DMS153 (cell line): Measurements from ENCODE around the gene DNAJA4.

ENCODE experiments used
- DNase-seq: peaks from one replicate; lab custom pipeline; 2025; lab: John Stamatoyannopoulos, UW

Gene DNAJA4

DNA sequence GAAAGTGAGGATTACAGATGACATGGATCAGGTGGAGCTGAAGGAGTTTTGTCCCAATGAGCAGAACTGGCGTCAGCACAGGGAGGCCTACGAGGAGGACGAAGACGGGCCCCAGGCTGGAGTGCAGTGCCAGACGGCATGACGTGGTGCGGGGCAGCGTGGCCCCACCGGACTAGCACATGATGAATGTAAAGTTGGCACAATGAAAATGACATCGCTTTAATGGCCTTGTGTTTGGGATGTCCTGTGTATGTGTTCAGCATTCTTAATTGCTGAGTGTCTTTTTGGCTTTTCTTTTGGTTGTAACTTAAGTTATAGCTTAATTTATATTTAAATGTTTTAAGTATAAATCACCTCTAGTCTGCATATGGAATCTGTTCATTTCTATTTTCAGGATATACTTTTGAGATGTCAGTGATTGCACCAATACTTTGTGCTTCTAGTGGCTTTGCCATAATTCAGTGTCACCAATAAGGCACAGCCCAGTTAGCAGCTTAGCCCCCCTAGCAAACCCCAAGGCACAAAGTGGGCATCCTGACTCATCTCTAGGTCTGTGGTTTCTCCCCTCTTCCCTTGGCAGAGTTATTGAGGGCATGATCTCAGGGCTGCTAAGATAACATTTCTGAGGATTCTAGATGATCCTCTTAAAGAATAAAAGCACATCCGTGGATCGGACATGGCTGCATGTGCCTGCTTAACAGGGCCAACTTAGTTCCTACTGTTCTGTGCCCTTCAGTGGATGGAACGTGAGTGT is 16.1 kb downstream of the DNAJA4 start:
- no peak for DNase-seq

DNA sequence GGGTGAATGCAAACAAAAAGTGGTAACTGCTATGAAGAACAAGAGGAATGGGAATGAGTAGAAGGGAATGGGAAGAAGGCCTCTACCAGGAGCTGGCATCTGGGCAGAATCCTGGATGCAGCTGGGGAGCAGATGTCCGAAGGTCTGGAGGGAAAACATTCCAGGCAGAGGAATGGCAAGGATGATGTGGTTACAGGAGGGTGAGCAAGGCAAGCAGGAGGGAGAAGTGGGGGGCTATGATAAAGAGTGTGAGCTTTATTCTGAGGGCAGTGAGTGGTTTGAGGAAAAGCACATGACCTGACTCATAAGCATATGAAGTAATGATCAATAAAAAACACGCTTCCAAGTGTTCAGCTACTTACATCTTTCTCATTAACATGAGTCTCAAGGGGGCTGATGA is 18.0 kb downstream of the DNAJA4 start:
- DNase-seq: no peak

DNA sequence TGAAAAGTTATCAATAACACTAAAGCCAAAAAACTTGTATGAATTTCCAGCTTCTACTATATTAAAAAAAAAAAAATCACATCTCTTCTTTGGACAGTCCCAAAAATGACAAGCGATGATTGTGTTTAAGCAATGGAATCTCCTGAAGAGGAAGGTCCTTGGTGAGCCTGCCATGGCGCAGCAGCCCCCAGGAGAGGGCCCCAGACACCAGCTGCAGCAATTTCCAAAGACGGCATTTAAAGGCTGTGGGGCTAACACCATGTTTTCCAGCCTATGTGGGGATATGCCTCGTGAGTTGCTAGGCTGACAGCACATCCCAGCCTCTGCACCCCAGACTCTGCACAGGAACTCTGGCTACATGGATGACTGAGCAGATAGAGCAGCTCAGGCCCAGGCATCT is 20.4 kb downstream of the DNAJA4 start:
- DNase-seq: no peak

DNA sequence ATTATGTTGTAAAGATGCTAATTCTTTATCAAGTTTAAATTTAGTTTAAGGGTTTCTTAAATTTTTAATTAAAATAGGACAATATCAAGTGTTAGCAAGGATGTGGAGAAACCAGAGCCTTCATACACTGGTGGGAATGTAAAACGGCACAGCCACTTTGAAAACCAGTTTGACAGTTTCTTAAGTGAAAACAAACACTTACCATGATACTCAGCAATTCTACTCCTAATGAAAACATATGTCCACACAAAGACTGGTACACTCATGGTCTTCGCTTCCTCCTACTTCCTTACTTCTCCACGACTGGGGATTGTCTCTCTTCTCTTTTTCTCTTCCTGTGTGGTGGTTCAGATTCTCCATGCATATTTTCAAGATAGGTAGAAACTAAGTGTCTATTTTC is 25.9 kb downstream of the DNAJA4 start:
- no peak for DNase-seq

DNA sequence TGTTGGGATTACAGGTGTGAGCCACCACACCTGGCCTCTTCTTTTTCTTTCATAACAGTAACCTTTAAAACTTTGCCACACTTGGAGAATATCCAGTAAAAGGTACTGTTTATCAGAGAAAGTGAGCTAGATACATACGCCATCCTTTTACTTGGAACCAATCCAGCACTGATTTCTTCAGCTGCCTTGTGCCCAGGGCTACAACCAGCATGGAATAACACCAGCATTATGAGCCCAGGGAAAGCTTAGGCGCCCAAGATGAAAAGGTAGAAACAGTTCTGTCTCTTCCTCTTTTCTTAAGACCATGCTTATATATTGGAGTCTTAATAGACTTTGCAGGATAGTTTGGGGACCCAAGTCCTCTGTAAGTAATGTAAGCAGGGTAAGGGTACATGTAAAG is 26.7 kb downstream of the DNAJA4 start:
- no peak for DNase-seq

DNA sequence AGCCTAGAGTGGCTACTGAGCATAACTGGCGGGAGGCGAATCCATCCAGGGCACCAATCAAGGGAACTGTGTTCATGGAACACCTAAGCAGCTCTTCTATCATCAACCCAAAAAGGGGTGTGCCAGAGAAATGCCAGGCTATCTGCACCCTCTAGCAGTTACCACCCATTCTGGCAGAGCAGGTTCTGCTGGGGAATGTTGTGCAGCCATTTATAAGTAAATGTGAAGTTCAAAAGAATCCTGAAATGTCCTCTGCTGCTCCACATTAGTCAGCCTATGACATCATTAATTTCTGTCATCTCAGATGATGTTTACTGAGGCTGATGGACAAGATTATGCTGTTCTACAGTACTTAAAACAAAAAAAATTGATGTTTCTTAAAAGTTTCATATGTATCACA is 27.3 kb downstream of the DNAJA4 start:
- no peak for DNase-seq

DNA sequence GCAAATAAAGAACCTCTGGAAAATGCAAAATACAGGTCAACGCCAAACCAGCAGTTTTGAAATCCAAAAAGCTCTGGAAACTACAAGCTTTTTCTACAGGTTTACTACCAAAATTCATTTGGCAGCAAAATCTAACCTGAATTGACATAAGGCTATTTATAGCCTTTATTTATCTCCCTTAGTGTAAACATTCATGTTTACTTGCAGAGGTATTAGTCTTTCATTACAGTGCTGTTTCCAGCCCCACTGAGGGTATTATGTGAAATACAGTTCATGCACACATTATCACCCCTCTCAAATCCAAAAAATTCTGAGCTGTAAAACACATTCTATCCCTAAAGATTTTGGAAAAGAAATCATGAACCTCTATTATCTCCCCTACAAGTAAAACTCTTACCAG is 27.9 kb downstream of the DNAJA4 start:
- DNase-seq: no peak

DNA sequence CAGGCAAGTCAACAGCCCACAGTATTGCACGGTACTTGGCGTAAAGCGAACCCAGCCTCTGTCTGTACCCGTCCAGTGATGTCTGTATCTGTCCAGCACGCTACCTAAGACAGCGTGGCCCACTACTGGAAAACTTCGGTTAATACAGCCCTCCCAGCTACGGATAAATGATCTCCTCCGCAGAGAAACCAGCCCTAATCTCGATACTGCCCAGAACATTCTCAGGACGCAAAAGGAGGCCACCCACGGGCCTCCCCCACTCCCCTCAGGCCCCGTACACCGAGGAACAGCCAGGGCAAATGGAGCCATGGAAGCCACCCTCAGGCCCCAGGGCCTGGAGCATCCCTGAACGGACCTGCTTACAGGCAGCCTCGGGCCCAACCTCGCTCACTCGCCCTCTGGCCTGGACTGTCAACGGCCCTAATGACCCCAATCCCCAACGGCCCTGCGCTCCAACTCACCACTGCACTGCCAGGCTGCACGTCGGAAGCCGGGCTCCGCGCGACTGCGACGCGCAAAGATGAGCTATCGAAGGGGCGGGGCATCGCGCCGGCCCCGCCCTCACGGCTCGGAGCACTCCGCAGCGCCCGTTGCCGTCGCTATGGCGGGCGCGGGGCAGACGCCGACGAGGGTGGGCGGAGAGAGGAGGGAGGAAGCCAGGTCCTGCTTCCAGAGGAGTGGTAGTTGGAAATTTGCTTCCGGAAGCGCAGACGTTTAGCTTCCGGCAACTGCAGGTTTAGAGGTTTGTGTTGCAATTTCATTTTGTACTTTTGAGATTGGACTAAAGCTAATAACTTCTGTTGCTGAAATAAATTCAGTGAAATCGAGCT is 35.0 kb downstream of the DNAJA4 start, which contains the start of gene SKIC8:
Gene SKIC8, minus strand, starts transcription at position 509 of the 830 bp plus-strand sequence. CDS start 3,923 bp downstream, outside the sequence.
- peak; percentile 69 for DNase-seq

DNA sequence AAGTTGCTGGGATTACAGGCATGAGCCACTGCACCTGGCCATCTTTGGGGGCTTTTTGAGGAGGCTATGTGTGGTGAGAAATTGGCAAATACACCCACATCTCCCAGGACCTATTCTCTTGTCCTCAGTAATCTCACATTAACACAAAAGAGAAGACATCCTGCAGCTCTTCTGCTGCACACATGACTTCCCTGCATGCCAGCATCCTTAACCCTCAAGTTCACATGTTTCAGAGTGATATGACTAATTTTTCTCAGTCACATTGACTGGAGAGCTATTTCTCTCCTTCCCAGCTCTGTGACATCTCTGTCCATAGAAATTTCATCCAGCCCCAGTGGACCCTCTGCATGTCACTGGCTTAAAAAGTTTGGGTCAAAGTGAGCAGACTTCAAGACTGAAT is 37.0 kb downstream of the DNAJA4 start:
- DNase-seq: no peak

DNA sequence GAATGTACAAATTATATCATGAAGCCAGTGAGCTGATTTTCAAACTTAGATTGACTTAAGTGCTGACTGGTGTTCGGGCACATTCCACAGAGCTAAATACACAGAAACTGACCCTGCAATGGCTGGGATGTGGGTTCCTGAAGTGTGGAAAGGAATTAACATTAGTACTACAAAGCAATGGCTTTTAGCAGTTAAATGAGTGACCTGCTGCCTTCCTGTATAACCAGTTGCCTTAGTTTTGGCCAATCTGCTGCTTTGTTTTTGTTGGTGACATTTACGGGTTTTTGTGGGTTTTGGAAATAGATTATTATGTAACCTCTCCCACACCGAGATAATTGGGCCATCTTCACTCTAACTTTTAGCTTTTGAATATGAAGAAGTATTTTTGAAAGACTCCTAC is 37.5 kb downstream of the DNAJA4 start:
- no peak for DNase-seq

DNA sequence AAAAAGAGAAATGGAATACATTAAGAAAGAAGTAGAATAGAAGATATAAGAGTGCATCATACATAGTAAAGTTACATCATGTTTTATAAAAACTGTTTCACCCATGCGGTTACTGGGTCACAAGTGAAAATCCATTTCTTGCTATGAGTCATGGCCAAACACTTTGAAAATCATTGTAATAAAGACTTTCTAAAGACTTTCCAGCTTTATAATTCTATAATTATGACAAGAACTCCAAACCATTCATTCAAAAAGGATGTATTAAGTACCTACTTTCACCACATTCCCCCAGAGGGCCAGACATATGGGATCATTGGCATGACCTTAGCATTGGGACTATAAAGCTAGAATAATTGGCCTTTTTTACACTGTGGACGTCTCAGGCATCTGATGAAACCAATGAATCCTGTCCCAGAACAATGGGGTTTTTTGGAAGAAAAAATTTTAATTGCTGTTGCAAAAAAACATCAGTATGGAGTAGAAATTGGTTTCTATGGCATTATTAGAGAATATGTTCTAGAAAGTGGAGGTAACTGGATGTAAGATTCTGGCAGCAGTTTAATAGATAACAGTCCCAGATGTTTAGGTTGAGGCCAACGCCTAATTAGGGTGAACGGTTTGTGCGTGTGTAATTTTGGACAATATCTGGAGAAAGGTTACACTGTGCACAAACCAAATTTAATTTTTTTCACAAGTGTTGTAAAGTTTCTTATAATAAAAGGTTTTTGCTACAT is 38.4 kb downstream of the DNAJA4 start:
- no peak for DNase-seq

DNA sequence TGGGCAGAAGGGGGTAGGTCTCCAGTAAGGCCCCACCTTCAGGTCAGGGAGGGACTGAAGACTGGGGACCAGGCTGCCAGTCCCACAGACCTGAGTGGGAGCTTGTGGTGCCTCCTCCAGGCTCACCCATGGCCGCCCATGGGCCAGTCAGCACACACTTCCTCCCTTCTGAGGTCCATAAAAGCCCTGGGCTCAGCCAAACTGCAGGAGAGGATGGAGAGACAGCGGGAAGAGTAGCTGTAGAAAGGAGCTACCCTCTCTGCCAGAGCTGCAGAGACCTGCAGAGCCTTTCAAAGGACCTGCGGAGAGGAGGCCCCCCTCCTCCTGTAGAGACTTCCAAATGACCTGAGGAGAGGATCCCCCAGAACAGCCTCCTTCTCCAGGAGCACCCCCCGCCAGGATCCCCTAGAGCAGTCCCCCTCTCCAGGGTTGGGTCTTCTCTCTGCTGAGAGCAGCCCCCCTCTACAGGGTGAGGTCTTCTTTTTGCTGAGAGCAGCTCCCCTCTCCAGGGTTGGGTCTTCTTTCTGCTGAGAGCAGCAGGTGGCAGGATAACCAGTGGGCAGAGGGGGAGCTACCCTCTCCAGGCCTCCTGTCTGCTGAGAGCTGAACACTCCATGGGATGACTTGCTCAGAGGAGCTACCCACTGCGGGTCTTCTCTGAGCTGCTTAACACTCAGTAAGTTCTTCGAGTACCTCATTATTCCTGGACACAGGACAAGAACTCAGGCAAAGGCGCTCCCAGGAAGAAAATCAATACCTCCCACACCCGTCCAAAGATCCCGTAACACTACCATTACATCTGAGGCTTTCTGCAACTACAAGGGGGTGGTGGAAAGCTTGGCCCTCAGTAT is 40.1 kb downstream of the DNAJA4 start:
- no peak for DNase-seq

DNA sequence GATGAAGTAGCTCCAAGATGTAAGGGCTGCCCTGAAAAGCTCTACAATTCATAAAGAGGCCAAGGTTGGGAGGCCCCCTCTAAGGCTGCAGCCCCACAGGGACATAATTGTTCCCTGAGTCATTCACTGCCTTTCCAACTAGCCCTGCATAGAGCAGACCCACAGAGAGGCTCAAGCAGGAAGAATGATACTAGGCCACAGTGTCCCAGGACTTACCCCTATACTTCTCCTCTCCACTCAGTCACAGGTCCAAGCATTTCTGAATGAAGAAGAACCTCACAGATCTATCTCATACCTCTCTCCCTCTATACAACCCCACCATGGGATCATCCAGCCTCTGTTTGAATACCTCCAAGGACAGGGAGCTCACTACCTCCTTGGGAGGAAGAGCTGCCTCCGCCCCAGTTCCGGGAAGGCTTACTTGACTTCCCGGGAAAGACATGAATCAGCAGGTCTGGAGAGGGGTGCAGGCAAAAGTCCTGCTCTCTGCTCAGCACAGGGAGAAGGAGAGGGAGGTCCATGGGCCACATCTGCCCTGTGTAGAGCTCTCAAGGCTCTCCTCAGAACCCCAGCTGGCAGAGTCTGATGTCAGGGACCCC is 41.9 kb downstream of the DNAJA4 start:
- no peak for DNase-seq

DNA sequence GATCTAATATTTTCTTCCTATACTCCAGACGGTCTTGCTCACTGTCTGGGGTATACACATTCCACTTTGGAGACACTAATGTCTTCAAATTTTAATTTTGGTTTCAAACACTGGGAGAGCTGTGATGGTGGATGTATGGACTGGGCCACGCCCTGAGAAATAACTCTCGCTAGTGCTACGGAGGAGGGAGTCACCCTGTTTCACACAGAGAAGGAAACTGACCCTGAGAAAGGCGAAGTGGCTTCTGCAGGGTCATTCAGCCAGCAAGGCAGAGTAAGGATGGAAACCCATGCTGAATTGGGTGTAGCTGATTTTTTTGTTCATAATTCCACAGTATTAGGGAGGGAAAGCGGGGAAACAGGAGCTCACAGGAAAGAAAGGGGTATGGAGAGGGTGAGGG is 43.6 kb downstream of the DNAJA4 start:
- DNase-seq: no peak

DNA sequence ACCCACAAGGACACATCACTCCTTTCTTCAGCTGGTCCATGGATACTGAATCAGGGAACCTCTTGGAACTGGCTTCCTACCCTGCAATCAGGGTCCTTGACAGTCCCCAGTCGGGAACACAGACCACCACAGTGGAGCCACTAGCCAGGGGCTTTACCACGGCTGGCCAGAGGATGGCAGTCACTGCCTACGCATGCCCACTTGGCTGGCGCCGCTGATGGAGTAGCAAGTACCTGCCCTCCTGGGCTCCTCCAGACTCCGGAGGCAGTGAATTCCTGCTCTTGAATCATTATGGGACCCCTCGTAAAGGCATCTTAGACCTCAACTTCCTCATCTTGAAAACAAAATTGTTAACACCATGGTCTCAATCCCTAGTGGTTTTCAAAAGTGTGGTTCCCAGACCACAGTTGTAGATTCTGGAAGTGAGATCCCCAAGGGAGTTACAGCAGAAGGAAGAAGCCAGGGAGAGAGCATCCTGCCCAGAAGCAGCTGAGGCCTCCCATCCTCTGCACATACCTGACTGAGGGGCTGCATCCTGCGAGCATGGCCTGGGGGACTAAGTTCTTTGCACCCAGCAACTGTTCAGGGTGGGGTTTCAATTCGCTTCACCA is 44.2 kb downstream of the DNAJA4 start:
- DNase-seq: peak; percentile 8

DNA sequence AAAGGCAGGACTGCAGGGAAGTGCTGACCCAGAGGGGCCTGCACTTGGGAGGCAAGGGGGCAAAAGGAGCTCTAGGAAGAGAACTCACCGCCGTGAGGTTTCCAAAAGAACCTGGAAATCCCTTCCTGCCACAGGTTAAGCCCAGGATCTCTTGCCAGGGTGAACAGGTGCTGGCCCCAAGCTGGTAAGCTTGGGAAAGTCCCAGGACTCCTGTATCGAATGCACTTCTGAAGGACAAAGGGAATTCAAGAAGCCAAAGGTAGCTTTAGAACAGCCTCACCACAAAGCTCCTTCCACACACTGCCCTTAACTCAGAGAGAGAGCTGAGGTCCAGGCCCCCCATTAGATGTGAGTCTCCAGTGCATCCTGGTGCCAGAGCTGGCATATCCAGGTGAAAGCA is 46.9 kb downstream of the DNAJA4 start:
- no peak for DNase-seq

DNA sequence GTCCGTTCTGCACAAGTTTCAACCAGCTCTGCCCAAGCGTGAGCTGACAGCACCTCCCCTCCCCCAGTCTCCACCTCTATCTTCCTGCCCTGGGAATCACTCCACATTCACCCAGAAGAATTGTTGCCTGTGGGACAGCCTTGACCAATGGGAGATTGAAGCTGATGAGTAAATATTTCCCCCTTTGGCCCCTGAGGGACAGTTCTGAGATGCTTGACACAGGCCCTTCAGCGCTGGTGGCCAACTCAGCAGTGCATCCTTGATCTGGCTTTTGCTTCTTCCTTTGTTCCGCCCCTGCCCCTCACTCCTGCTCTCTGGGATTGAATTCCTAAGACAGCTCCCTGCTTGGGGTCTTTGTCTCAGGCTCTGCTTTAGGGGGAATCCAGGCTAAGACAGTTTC is 48.2 kb downstream of the DNAJA4 start:
- DNase-seq: no peak

DNA sequence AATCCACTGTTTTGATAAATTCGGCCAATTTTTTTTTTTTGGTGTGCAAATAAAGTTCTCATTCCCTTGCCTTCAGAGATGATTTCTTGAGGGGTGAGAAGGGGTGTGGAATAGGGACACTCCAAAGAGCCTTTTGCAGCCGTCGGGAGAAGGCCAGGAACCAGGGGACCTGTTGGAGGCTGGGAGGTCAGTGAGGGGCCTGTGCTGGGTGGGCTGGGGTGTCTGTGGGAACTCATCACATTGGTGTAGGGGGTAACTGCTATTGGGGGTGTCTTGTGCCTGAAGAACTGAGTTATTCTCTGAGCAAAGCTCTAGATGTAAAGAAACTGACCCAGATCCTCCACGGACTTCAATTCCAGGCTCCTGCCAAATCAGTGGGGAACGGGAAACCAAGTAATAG is 48.6 kb downstream of the DNAJA4 start:
- DNase-seq: no peak

DNA sequence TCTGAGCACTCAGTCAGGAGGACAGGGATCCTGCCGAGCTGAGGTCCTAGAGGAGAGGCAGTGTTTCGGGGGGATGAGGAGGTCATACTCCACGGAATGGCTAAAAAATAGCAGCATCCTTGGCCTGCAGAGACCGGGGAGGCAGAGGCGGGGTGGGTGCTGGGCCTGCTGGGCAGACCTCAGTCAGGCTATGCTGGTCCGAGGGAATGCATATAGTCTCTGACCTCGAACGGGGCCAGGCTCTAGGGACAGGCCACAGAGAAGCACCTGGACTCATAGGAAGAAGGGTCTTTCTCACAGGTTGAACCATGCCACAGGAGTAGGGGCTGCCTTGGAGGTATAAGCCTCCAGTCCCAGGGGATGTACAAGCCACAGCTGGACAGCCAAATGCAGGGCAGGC is 49.0 kb downstream of the DNAJA4 start:
- no peak for DNase-seq

DNA sequence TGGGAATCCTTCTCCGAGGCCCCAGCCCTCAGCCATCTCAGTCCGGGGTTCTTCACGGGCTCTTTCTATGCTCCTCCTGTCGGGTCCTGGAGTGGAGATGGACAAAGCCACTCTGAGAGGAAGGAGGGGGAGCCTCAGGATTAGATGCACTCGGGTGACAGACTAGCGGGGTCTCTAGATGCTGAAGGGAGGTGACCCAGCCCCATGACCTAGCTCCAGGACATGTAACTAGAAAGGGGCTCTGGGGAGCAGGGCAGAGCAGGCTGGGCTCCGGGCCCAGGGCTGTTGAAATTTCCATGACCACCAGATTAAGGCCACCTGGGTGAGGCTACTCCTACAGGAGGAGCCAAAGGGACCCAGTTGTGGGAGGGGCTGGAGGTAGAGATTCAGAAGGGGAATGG is 49.8 kb downstream of the DNAJA4 start:
- DNase-seq: no peak

DNA sequence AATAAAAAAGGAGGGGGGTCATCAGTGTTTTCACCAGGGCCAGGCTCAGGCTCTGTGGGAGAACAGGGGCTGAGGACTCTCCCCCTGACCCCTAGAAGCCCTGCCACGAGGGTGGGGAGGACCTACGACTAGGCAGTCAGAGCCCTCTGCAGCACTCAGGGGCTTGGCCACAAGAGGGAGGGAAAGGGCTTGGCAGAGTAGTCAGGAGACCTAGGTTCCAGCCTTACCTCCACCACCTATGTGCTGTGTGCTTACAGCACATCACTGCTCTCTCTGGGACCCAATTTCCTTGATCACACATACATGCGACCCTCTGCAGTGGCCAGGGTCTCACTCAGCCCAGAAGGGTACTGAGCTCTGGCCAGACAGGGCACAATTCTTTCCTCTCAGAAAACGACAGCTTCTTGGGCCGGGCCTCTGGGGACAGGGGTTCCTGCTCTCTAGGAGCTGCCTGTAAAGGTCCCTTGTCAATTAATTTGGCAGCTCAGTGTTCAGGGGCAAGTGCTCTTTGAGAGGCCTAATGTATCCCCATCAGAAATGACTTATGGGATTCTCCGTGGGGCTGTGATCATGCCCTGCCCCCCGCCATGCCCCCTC is 51.4 kb downstream of the DNAJA4 start:
- DNase-seq: no peak
